Upper lobe of left lung (tissue), 4 donors: ENCODE results near the gene GSG1L.

Experiments
- CTCF ChIP-seq, 6 experiments: fragments of 450-650 bp in 4 of 6; fragments of 200-600 bp in 2 of 6; sonication (generic) in 2 of 6; IDR thresholded peaks; one replicate each; pipeline ENCODE4 v1.5.1; 2016 to 2019; ENCODE audit warnings: antibody characterized with exemption in 6 of 6
- EP300 ChIP-seq, 4 donors: sonication (generic); formaldehyde crosslinking; IDR thresholded peaks; one replicate each; pipeline ENCODE4 v1.5.1; 2017; ENCODE audit warnings: antibody characterized with exemption in 4 of 4, control low read depth in 2 of 4
- POLR2AphosphoS5 ChIP-seq, 2 donors: sonication (generic); formaldehyde crosslinking; IDR thresholded peaks; one replicate each; pipeline ENCODE4 v1.5.1; 2017; ENCODE audit warnings: antibody characterized with exemption in 2 of 2

DNA sequence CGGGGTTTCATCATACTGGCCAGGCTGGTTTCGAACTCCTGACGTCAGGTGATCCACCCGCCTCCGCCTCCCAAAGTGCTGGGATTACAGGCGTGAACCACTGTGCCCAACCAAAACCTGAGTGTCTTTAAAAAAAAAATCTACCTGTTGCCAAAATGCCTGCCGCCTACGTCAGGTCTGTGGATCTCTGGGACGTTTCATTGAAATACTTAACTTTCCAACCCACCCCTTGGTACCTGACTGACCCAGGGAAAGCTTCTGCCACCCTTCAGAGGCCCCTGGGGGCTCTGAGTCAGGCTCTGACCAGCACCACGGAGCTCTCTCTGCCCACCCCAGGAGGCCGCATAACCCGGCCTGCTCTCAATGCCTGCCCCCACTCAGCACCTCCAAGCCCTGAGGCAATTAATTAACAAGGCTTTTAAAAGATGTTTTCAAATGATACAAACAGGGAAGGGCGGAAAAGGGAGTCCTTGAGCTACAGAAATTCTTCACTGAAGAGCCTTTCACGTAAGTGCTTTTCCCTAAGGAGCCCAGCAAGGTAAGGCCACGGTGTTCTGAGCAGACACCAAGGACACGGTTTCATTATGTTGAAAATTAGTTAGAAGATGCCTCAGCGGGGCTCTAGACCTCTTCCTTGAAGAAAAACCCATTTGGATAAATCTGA lies 29.3 kb upstream of the GSG1L start:
- no peak for TF ChIP-seq CTCF (IDR thresholded peaks at IDR 0.05)
- TF ChIP-seq EP300 (IDR thresholded peaks at IDR 0.05) = peak in 1 of 4 donors; percentile 20
- no peak for TF ChIP-seq POLR2AphosphoS5 (IDR thresholded peaks at IDR 0.05)
